OCI-LY3 (cell line): ENCODE data around the gene CDH20.

ENCODE experiments used
- H2AFZ ChIP-seq: fragments of 200-600, 300-600 bp; shearing (Covaris generic); 2 replicates; pipeline ENCODE4 v1.6.0; 2014; ENCODE audit warnings: antibody characterized with exemption, low read depth, low read length
- H3K27ac ChIP-seq: fragments of 200-600, 300-600 bp; sonication (generic); 2 replicates; pipeline ENCODE4 v1.5.1; 2014; ENCODE audit warnings: mild to moderate bottlenecking, low read length, moderate library complexity, mixed read lengths
- H3K27me3 ChIP-seq: fragments of 200-600, 300-600 bp; sonication (generic); 2 replicates; pipeline ENCODE4 v1.6.1; 2014; ENCODE audit warnings: low read depth, low read length, mixed read lengths
- H3K36me3 ChIP-seq: fragments of 200-600, 300-600 bp; sonication (generic); replicated peaks from 2 replicates; pipeline ENCODE3; 2014; ENCODE audit warnings: low read depth, low read length, mixed read lengths
- H3K4me1 ChIP-seq: fragments of 300-600, 200-600 bp; sonication (generic); 2 replicates; pipeline ENCODE4 v1.6.1; 2014; ENCODE audit warnings: low read length, mixed read lengths
- H3K4me2 ChIP-seq: fragments of 200-600, 300-600 bp; sonication (generic); 2 replicates; pipeline ENCODE4 v1.6.1; 2014; ENCODE audit warnings: low read length, mixed read lengths
- H3K4me3 ChIP-seq: fragments of 300-600, 200-600 bp; sonication (generic); 2 replicates; pipeline ENCODE4 v1.5.1; 2014; ENCODE audit warnings: antibody characterized with exemption, mild to moderate bottlenecking, low read length, moderate library complexity
- H3K79me2 ChIP-seq: fragments of 300-600, 200-600 bp; shearing (Covaris generic); 2 replicates; pipeline ENCODE4 v1.6.1; 2014; ENCODE audit warnings: mild to moderate bottlenecking, low read length, mixed read lengths
- H3K9ac ChIP-seq: fragments of 300-600, 200-600 bp; shearing (Covaris generic); 2 replicates; pipeline ENCODE4 v1.6.0; 2014; ENCODE audit warnings: mild to moderate bottlenecking, low read length, moderate library complexity
- H3K9me3 ChIP-seq: fragments of 200-600, 300-600 bp; shearing (Covaris generic); 2 replicates; pipeline ENCODE4 v1.6.1; 2014; ENCODE audit warnings: low read length, mixed read lengths; ENCODE audit not compliant: insufficient read depth
- H4K20me1 ChIP-seq: fragments of 200-600, 300-600 bp; sonication (generic); 2 replicates; pipeline ENCODE4 v1.6.1; 2016; ENCODE audit warnings: low read length, mixed read lengths; ENCODE audit not compliant: insufficient read depth
- CTCF ChIP-seq: fragments of 200-600, 300-600 bp; sonication (generic); IDR thresholded peaks from 2 replicates; pipeline ENCODE4 v1.5.1; 2014; ENCODE audit warnings: antibody characterized with exemption, low read length, low read depth
- EZH2phosphoT487 ChIP-seq: fragments of 200-600 bp; shearing (Covaris generic); IDR thresholded peaks from 2 replicates; pipeline ENCODE4 v1.6.1; 2018; ENCODE audit warnings: antibody characterized with exemption, mixed run types, low read depth

CDH20 gene

DNA sequence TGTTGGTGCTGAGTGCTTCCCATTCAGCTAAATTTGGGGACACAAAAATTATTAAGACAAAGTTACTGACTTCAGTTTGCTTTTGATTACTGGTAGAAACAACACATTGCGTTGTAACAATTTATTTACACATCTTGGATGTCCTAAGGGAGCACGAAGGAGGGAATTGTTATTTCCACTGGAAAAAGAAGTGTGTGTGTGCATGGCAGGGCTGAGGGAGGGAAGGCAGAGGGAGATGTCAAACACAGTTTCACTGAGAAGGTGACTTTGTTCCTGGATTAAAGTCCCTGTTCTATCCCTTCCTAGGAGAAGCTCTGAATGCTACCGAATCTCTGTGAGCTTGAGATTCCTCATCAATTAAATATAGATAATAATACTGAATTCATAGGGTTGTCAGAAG is 3.8 kb upstream of the CDH20 start:
- no peak overlapping the region for H3K4me3 ChIP-seq
- no peak overlapping the region for H2AFZ ChIP-seq
- H3K36me3 ChIP-seq = no peaks in the 10 kb centered on the region
- no peaks in the 10 kb centered on the region for H3K4me1 ChIP-seq
- H3K9me3 ChIP-seq = no peaks in the 10 kb centered on the region
- H3K79me2 ChIP-seq = no peaks in the 10 kb centered on the region
- H3K9ac ChIP-seq = no peak overlapping the region
- no peak overlapping the region for H3K27ac ChIP-seq
- TF ChIP-seq CTCF (no peak), EZH2phosphoT487 (no peak)
- H3K27me3 ChIP-seq = no peaks in the 10 kb centered on the region
- no peak overlapping the region for H3K4me2 ChIP-seq
- H4K20me1 ChIP-seq = no peaks in the 10 kb centered on the region

DNA sequence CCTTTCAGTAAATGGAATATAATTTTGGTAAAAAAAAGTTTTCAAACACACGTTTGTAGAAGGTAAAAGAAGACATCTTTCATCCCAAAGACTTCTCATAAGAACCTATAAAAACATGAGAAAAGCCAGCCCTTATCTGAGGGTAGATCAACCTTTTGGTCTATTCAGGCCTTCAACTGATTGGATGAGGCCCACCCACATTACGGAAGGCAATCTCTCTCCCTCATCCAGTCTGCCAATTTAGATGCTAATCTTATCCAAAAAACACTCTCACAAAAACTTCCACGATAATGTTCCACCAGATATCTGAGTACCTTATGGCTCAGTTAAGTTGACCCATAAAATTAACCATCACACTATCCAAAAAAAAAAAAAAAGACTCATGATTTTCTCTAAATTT is 2.2 kb upstream of the CDH20 start:
- TF ChIP-seq CTCF (no peak), EZH2phosphoT487 (no peak)
- Histone ChIP-seq H3K9me3 (no peaks in the 10 kb centered on the region), H3K27ac (no peak overlapping the region), H3K4me3 (no peak overlapping the region), H3K4me2 (no peak overlapping the region), H3K36me3 (no peaks in the 10 kb centered on the region), H3K4me1 (no peaks in the 10 kb centered on the region), H3K9ac (no peak overlapping the region), H4K20me1 (no peaks in the 10 kb centered on the region), H2AFZ (no peak overlapping the region), H3K27me3 (0 out of 2 replicates have a peak, but pooled peaks cover 3% of the 10 kb centered on the region), H3K79me2 (no peaks in the 10 kb centered on the region)

DNA sequence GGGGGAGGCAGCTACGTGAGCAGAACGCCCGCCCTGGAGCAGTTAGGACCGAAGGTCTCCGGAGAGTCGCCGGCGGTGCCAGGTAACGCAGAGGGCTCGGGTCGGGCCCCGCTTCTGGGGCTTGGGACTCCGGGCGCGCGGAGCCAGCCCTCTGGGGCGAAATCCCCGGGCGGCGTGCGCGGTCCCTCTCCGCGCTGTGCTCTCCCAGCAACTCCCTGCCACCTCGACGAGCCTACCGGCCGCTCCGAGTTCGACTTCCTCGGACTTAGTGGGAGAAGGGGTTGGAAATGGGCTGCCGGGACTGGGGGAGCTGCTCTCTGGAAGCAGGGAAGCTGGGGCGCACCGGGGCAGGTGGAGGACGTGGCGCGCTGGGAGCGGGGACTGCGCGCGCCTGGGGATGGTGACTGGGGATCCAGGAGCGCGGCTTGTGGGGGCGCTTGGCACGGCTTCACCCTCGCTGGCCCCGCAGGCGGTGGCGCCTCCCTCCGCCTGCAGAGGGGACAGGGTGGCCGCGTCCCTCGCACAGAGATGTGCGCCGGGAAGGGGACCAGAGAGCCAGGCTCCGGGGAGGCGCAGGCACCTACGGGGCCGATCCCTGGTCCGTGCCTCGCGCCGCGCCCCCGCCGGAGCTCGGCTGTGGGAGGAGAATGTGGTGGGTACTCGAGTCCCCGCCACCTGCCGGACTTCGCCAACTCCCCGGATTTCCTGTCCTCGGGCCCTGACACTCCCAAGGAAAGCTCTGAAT is 688 bp downstream of the CDH20 start:
- no peaks in the 10 kb centered on the region for H3K4me1 ChIP-seq
- H3K4me3 ChIP-seq = no peak overlapping the region
- H3K9ac ChIP-seq = no peak overlapping the region
- no peaks in the 10 kb centered on the region for H3K36me3 ChIP-seq
- no peak overlapping the region for H2AFZ ChIP-seq
- no peak overlapping the region for H3K27ac ChIP-seq
- no peaks in the 10 kb centered on the region for H3K79me2 ChIP-seq
- no peak overlapping the region for H3K4me2 ChIP-seq
- no peaks in the 10 kb centered on the region for H3K9me3 ChIP-seq
- TF ChIP-seq EZH2phosphoT487 (no peak), CTCF (no peak)
- H4K20me1 ChIP-seq = no peaks in the 10 kb centered on the region
- 0 out of 2 replicates have a peak, but pooled peaks cover 6% of the 10 kb centered on the region for H3K27me3 ChIP-seq

- Histone ChIP-seq H3K27ac (no peak overlapping the region), H3K4me3 (no peak overlapping the region), H3K36me3 (no peaks in the 10 kb centered on the region), H4K20me1 (no peaks in the 10 kb centered on the region), H3K79me2 (no peaks in the 10 kb centered on the region), H2AFZ (no peak overlapping the region), H3K9ac (no peak overlapping the region), H3K4me2 (no peak overlapping the region), H3K9me3 (no peaks in the 10 kb centered on the region), H3K27me3 (0 out of 2 replicates have a peak, but pooled peaks cover 6% of the 10 kb centered on the region), H3K4me1 (no peaks in the 10 kb centered on the region)
- TF ChIP-seq CTCF (no peak), EZH2phosphoT487 (no peak)
Observed at GRCh38 chr18:61334491-61334850, 1.2 kb downstream of the CDH20 start.
